ENCODE results near the gene ZNF554. TPM values are rescaled to one million over a fixed set of nuclear protein-coding genes. Genes with fewer than 3 reads are reported as not detected.

The ZNF554 gene
- total RNA-seq, 2 donors from 2014 or later, result 8.4 to 9.2 TPM

DNA sequence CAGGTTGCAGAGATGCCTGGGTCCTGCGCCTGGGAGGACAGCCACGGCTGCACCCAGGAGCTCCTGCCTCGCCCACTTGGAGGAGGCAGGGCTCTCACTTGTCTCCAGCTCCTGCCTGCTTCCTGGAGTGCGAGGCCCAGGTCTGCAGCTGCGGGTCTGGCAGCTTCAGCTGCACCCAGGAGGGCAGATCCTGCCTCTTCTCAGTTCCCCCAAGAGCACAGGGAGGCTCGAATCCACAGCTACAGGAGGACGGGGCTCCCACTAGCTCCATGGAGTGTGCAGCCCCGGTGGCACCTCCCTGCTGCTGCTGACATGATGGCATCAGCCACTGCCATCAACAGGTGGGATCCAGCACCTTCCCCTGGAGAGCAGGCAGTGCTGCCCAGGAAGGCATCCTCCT, 4.5 kb downstream of the ZNF554 start:
- no peak overlapping the region for H3K9ac ChIP-seq (ENCODE audit: extremely low read depth, low read length, poor library complexity, severe bottlenecking)
- Mint-ChIP-seq H3K4me3 (no peak overlapping the region), H3K9me3 (peaks cover 27% of the 10 kb centered on the region), H3K4me1 (no peaks in the 10 kb centered on the region), H3K27ac (no peak overlapping the region), H3K36me3 (ENCODE audit: low read depth) (peaks cover 55% of the 10 kb centered on the region), H3K27me3 (ENCODE audit: insufficient read depth) (no peaks in the 10 kb centered on the region)
- TF ChIP-seq, protein P1, sequence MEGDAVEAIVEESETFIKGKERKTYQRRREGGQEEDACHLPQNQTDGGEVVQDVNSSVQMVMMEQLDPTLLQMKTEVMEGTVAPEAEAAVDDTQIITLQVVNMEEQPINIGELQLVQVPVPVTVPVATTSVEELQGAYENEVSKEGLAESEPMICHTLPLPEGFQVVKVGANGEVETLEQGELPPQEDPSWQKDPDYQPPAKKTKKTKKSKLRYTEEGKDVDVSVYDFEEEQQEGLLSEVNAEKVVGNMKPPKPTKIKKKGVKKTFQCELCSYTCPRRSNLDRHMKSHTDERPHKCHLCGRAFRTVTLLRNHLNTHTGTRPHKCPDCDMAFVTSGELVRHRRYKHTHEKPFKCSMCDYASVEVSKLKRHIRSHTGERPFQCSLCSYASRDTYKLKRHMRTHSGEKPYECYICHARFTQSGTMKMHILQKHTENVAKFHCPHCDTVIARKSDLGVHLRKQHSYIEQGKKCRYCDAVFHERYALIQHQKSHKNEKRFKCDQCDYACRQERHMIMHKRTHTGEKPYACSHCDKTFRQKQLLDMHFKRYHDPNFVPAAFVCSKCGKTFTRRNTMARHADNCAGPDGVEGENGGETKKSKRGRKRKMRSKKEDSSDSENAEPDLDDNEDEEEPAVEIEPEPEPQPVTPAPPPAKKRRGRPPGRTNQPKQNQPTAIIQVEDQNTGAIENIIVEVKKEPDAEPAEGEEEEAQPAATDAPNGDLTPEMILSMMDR (conservative IDR thresholded peaks at IDR 0.05), result no peak
- WGBS, 2 experiments (ENCODE audit: insufficient coverage in 1 of 2, insufficient read length in 1 of 2), result 76 to 85% methylated on average over 8 of the region's 8 CpGs
- H3K27me3 ChIP-seq (ENCODE audit: control insufficient read depth, insufficient read depth, low read length, poor library complexity, severe bottlenecking), result no peaks in the 10 kb centered on the region
- H3K27ac ChIP-seq (ENCODE audit: low read depth, low read length), result no peak overlapping the region
- H3K9me3 ChIP-seq (ENCODE audit: control insufficient read depth, low read length), result peaks cover 23% of the 10 kb centered on the region
- DNase-seq, result no peak
- H3K4me3 ChIP-seq (ENCODE audit: low read length), result no peak overlapping the region
- H3K4me1 ChIP-seq (ENCODE audit: control insufficient read depth, insufficient read depth, low read length), result no peaks in the 10 kb centered on the region
- peaks cover 13% of the 10 kb centered on the region for H3K36me3 ChIP-seq (ENCODE audit: control insufficient read depth, insufficient read depth, low read length)

DNA sequence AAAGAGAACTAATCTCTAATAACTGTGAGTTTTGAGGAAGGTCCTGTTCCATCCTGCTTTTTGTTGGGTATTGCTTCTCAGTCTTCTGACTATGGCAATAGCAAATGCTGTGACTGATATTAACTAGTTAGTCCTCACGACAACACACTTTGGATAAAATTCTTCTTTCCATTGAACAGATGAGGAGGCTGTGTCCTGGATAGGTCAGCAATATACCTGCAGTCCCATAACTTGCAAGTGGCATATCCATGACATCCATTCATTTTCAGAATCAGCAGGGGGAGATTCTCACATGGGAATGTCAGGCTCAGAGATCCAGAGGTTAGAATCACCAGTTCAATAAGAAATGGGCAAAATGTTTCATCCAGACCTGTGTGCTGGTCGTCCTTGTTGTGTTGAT, 7.4 kb downstream of the ZNF554 start:
- no peaks in the 10 kb centered on the region for H3K4me1 ChIP-seq (ENCODE audit: control insufficient read depth, insufficient read depth, low read length)
- H3K27ac ChIP-seq (ENCODE audit: low read depth, low read length), result no peak overlapping the region
- H3K4me1 Mint-ChIP-seq, result no peaks in the 10 kb centered on the region
- H3K36me3 ChIP-seq (ENCODE audit: control insufficient read depth, insufficient read depth, low read length), result peaks cover 13% of the 10 kb centered on the region
- no peaks in the 10 kb centered on the region for H3K27me3 ChIP-seq (ENCODE audit: control insufficient read depth, insufficient read depth, low read length, poor library complexity, severe bottlenecking)
- peaks cover 77% of the 10 kb centered on the region for H3K36me3 Mint-ChIP-seq (ENCODE audit: low read depth)
- no peak overlapping the region for H3K27ac Mint-ChIP-seq
- H3K9me3 Mint-ChIP-seq, result peaks cover 53% of the 10 kb centered on the region
- no peak for DNase-seq
- 93 to 100% methylated on average over 1 to 2 of the region's 2 CpGs for WGBS, 2 experiments (ENCODE audit: insufficient coverage in 1 of 2, insufficient read length in 1 of 2)
- H3K9ac ChIP-seq (ENCODE audit: extremely low read depth, low read length, poor library complexity, severe bottlenecking), result no peak overlapping the region
- TF ChIP-seq, protein P1 (conservative IDR thresholded peaks at IDR 0.05), result no peak
- no peaks in the 10 kb centered on the region for H3K27me3 Mint-ChIP-seq (ENCODE audit: insufficient read depth)
- no peak overlapping the region for H3K4me3 ChIP-seq (ENCODE audit: low read length)
- peaks cover 41% of the 10 kb centered on the region for H3K9me3 ChIP-seq (ENCODE audit: control insufficient read depth, low read length)
- H3K4me3 Mint-ChIP-seq, result no peak overlapping the region

DNA sequence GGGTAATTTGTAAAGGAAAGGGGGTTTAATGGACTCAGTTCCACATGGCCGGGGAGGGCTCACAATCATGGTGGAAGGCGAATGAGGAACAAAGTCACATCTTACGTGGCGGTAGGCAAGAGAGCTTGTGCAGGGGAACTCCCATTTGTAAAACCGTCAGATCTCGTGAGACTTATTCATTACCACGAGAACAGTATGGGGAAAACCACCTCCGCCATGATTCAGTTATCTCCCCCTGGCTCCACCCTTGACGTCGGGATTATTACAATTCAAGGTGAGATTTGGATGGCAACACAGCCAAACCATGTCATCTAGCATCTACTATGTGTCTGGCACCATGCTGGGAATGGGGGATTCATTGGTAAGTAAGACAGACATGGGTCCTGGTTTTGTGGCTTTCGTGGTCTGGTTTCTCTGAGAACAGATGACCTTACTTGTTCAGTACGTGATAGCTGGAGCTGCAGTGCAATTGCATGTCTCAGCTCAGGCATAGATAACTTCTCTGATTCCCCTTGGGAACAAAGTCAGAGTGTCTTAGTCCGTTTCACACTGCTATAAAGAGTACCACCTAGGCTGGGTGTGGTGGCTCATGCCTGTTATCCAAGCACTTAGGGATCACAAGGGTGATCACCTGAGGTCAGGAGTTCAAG, 8.3 kb downstream of the ZNF554 start:
- Histone ChIP-seq H3K4me1 (ENCODE audit: control insufficient read depth, insufficient read depth, low read length) (no peaks in the 10 kb centered on the region), H3K27me3 (ENCODE audit: control insufficient read depth, insufficient read depth, low read length, poor library complexity, severe bottlenecking) (no peaks in the 10 kb centered on the region), H3K36me3 (ENCODE audit: control insufficient read depth, insufficient read depth, low read length) (peaks cover 22% of the 10 kb centered on the region), H3K27ac (ENCODE audit: low read depth, low read length) (no peak overlapping the region), H3K4me3 (ENCODE audit: low read length) (no peak overlapping the region), H3K9me3 (ENCODE audit: control insufficient read depth, low read length) (peaks cover 51% of the 10 kb centered on the region), H3K9ac (ENCODE audit: extremely low read depth, low read length, poor library complexity, severe bottlenecking) (no peak overlapping the region)
- Mint-ChIP-seq H3K36me3 (ENCODE audit: low read depth) (peaks cover 85% of the 10 kb centered on the region), H3K4me1 (no peaks in the 10 kb centered on the region), H3K27me3 (ENCODE audit: insufficient read depth) (no peaks in the 10 kb centered on the region), H3K4me3 (no peak overlapping the region), H3K9me3 (peaks cover 62% of the 10 kb centered on the region), H3K27ac (no peak overlapping the region)
- TF ChIP-seq, protein P1 (conservative IDR thresholded peaks at IDR 0.05), result no peak
- 95 to 96% methylated on average over 13 of the region's 13 CpGs for WGBS, 2 experiments (ENCODE audit: insufficient coverage in 1 of 2, insufficient read length in 1 of 2)
- DNase-seq, result no peak

All from endodermal cell (in vitro differentiated cells).